ENCODE data around the gene RND2.
"Not testable (repeated sequence)": the region's sequence is repeated elsewhere in the genome, so short reads cannot be mapped to it uniquely, and the experiment has no call there.

The RND2 gene

GRCh38 chr17:43024407-43025289 lies at the start of gene RND2:
RND2 (plus strand) TSS chr17:43025231; CDS start chr17:43025348, 117 bp downstream.
- DNase-seq = peak; percentile 73

- no peak for DNase-seq
Measured at GRCh38 chr17:42975265-42975664, 49.8 kb upstream of the RND2 start.

- not testable (repeated sequence) for DNase-seq
Measured at GRCh38 chr17:42975701-42976100, 49.3 kb upstream of the RND2 start.

GRCh38 chr17:42979511-42980273 lies 45.3 kb upstream of the RND2 start, which contains the start of gene PTGES3L:
PTGES3L (minus strand) TSS chr17:42980080; CDS start chr17:42980053, 27 bp downstream.
- no peak for DNase-seq

- DNase-seq = peak; percentile 88
Measured at GRCh38 chr17:42980274-42980765, 44.7 kb upstream of the RND2 start, which contains the start of gene RUNDC1. RUNDC1 (plus strand) TSS chr17:42980565; CDS start chr17:42980577, 12 bp downstream.

- DNase-seq = peak; percentile 40
Measured at GRCh38 chr17:42980766-42981397, 44.1 kb upstream of the RND2 start.

GRCh38 chr17:42982266-42982665 lies 42.8 kb upstream of the RND2 start:
- no peak for DNase-seq

- DNase-seq = no peak
Measured at GRCh38 chr17:42985225-42985624, 39.8 kb upstream of the RND2 start.

- no peak for DNase-seq
Measured at GRCh38 chr17:42989141-42989540, 35.9 kb upstream of the RND2 start.

GRCh38 chr17:42989726-42990652 lies 35.0 kb upstream of the RND2 start:
- no peak for DNase-seq

- DNase-seq = no peak
Measured at GRCh38 chr17:42991471-42991870, 33.6 kb upstream of the RND2 start.

GRCh38 chr17:42992872-42993271 lies 32.2 kb upstream of the RND2 start:
- DNase-seq = no peak

- DNase-seq = not testable (repeated sequence)
Measured at GRCh38 chr17:42993913-42994312, 31.1 kb upstream of the RND2 start.

- DNase-seq = no peak
Measured at GRCh38 chr17:42997390-42997983, 27.5 kb upstream of the RND2 start.

GRCh38 chr17:42997984-42998938 lies 26.8 kb upstream of the RND2 start, which contains the start of gene RPL27:
RPL27 (plus strand) TSS chr17:42998419; CDS start chr17:42998751, 332 bp downstream.
- DNase-seq = peak; percentile 96

GRCh38 chr17:42999003-42999525 lies 26.0 kb upstream of the RND2 start:
- no peak for DNase-seq

- not testable (repeated sequence) for DNase-seq
Measured at GRCh38 chr17:43000894-43001293, 24.1 kb upstream of the RND2 start.

GRCh38 chr17:43003542-43004172 lies 21.4 kb upstream of the RND2 start:
- DNase-seq = no peak
